Keratinocyte (primary cell): ENCODE measurements around the gene CERS4. TPM values are rescaled to one million over a fixed set of nuclear protein-coding genes. Genes with fewer than 3 reads are reported as not detected.
"Not testable (repeated sequence)": the region's sequence is repeated elsewhere in the genome, so short reads cannot be mapped to it uniquely, and the experiment has no call there.

Experiments
- DNase-seq: peaks from one replicate; pipeline ENCODE4 v3.0.0-alpha.2; 2011; ENCODE audit warnings: low read depth, missing footprints, low spot score
- FAIRE-seq: peaks from 2 replicates; lab custom pipeline; 2011; peaks lifted over from hg19 to GRCh38; lab: Jason Lieb, UNC
- H2AFZ ChIP-seq: 2 replicates; pipeline ENCODE4 v1.6.0; 2012; ENCODE audit warnings: low read length, control low read depth, inconsistent platforms; ENCODE audit not compliant: control insufficient read depth
- H3K27ac ChIP-seq: 2 replicates; pipeline ENCODE4 v1.5.1; 2011; ENCODE audit warnings: low read length; ENCODE audit not compliant: control insufficient read depth, insufficient read depth
- H3K27me3 ChIP-seq: 3 replicates; pipeline ENCODE4 v1.6.0; 2011; ENCODE audit warnings: low read length; ENCODE audit not compliant: control insufficient read depth, insufficient read depth; ENCODE audit errors: extremely low read depth
- H3K36me3 ChIP-seq, 2 experiments: 2 replicates in 1 of 2; 3 replicates in 1 of 2; pipeline ENCODE4 v1.5.1; 2011; ENCODE audit warnings: low read length in 2 of 2, mild to moderate bottlenecking in 1 of 2; ENCODE audit not compliant: control insufficient read depth in 2 of 2, insufficient read depth in 2 of 2; ENCODE audit errors: extremely low read depth in 1 of 2
- H3K4me1 ChIP-seq: 3 replicates; pipeline ENCODE4 v1.5.1; 2011; ENCODE audit warnings: low read length; ENCODE audit not compliant: control insufficient read depth, insufficient read depth; ENCODE audit errors: extremely low read depth
- H3K4me2 ChIP-seq: 3 replicates; pipeline ENCODE4 v1.6.0; 2011; ENCODE audit warnings: low read depth, low read length; ENCODE audit not compliant: control insufficient read depth, insufficient read depth; ENCODE audit errors: extremely low read depth
- H3K4me3 ChIP-seq, 3 experiments: fragments of 200-600 bp in 1 of 3; sonication (generic) in 1 of 3; 2 replicates in 2 of 3; 3 replicates in 1 of 3; pipeline ENCODE4 v1.5.1; 2011 to 2016; ENCODE audit warnings: low read length in 3 of 3, mild to moderate bottlenecking in 3 of 3, control low read depth in 2 of 3, inconsistent platforms in 1 of 3, low read depth in 1 of 3, mixed read lengths in 1 of 3, mixed run types in 1 of 3, moderate library complexity in 1 of 3; ENCODE audit not compliant: control insufficient read depth in 2 of 3, insufficient read depth in 2 of 3; ENCODE audit errors: extremely low read depth in 1 of 3
- H3K79me2 ChIP-seq: 2 replicates; pipeline ENCODE4 v1.6.0; 2012; ENCODE audit warnings: low read length; ENCODE audit not compliant: control insufficient read depth, insufficient read depth
- H3K9ac ChIP-seq: 3 replicates; pipeline ENCODE4 v1.6.0; 2011; ENCODE audit warnings: low read length; ENCODE audit not compliant: control insufficient read depth, insufficient read depth; ENCODE audit errors: extremely low read depth
- H3K9me1 ChIP-seq: 3 replicates; pipeline ENCODE4 v1.6.0; 2011; ENCODE audit warnings: low read length; ENCODE audit not compliant: control insufficient read depth, insufficient read depth; ENCODE audit errors: extremely low read depth
- H3K9me3 ChIP-seq: 2 replicates; pipeline ENCODE4 v1.5.1; 2012; ENCODE audit warnings: low read depth, low read length; ENCODE audit not compliant: control insufficient read depth
- H4K20me1 ChIP-seq: 3 replicates; pipeline ENCODE4 v1.6.0; 2011; ENCODE audit warnings: low read length; ENCODE audit not compliant: control insufficient read depth, insufficient read depth; ENCODE audit errors: extremely low read depth
- CTCF ChIP-seq, 3 experiments: IDR thresholded peaks in 1 of 3; conservative IDR thresholded peaks in 1 of 3; optimal IDR thresholded peaks in 1 of 3; 2 replicates in 2 of 3; 3 replicates in 1 of 3; pipeline versions ENCODE3 to v1.5.1; 2011; ENCODE audit warnings: low read length in 3 of 3, mild to moderate bottlenecking in 3 of 3, moderate library complexity in 2 of 3, control low read depth in 1 of 3, inconsistent platforms in 1 of 3; ENCODE audit not compliant: insufficient read depth in 2 of 3; ENCODE audit errors: extremely low read depth in 1 of 3
- EZH2 ChIP-seq: IDR thresholded peaks from one replicate; pipeline ENCODE4 v1.6.1; 2012; ENCODE audit warnings: inconsistent platforms, mild to moderate bottlenecking, low read length, moderate library complexity
- dilution Hi-C: fragments of 300-500 bp; cut with MboI; formaldehyde crosslinking; loops from one replicate; pipeline ENCODE4 v1.7.0; 2020; ENCODE audit warnings: low sequenced_read_pairs; ENCODE audit not compliant: extremely low pct_ligation_motif_present
- polyA plus RNA-seq, 5 experiments: library from polyadenylated mRNA; depleted of rRNA in 3 of 5; stranded (reverse) in 3 of 5; stranded (forward) in 1 of 5; unstranded in 1 of 5; fragments of >200 nt; gene quantifications; 1 replicate in 1 of 5; 2 replicates in 3 of 5; 3 replicates in 1 of 5; pipeline versions ENCODE4 v1.2.1 to v1.2.3, GENCODE V29; 2011 to 2012; ENCODE audit warnings: missing spikeins in 2 of 5, low read depth in 1 of 5, low replicate concordance in 1 of 5

Gene CERS4
- polyA plus RNA-seq, 1 donor (not counting 4 experiments of a cell fraction or from before 2014, with no cell fraction given) = 19.8 TPM

- H3K4me2 ChIP-seq = no peak overlapping the region
- dilution Hi-C loops = no loop called here
- H3K27ac ChIP-seq = no peak overlapping the region
- FAIRE-seq (no peak), DNase-seq (no peak)
- H3K4me1 ChIP-seq = peaks cover 12% of the 10 kb centered on the region
- H2AFZ ChIP-seq = no peak overlapping the region
- no peaks in the 10 kb centered on the region for H3K27me3 ChIP-seq
- no peaks in the 10 kb centered on the region for H3K36me3 ChIP-seq
- H3K4me3 ChIP-seq = no peak overlapping the region
- H3K9me3 ChIP-seq = peaks cover 7% of the 10 kb centered on the region
- no peaks in the 10 kb centered on the region for H3K9me1 ChIP-seq
- H3K79me2 ChIP-seq = no peaks in the 10 kb centered on the region
- peak in 1 of 3 experiments; percentile 32 for TF ChIP-seq CTCF (optimal IDR thresholded peaks at IDR 0.05 in 1 of 3, IDR thresholded peaks at IDR 0.05 in 1 of 3, conservative IDR thresholded peaks at IDR 0.05 in 1 of 3; ENCODE audit: extremely low read depth in 1 of 3, insufficient read depth in 2 of 3, low read length in 3 of 3)
- TF ChIP-seq EZH2 = no peak
- H3K9ac ChIP-seq = no peak overlapping the region
- H4K20me1 ChIP-seq = no peaks in the 10 kb centered on the region
Observed at GRCh38 chr19:8244442-8244841, 35.3 kb downstream of the CERS4 start.

DNA sequence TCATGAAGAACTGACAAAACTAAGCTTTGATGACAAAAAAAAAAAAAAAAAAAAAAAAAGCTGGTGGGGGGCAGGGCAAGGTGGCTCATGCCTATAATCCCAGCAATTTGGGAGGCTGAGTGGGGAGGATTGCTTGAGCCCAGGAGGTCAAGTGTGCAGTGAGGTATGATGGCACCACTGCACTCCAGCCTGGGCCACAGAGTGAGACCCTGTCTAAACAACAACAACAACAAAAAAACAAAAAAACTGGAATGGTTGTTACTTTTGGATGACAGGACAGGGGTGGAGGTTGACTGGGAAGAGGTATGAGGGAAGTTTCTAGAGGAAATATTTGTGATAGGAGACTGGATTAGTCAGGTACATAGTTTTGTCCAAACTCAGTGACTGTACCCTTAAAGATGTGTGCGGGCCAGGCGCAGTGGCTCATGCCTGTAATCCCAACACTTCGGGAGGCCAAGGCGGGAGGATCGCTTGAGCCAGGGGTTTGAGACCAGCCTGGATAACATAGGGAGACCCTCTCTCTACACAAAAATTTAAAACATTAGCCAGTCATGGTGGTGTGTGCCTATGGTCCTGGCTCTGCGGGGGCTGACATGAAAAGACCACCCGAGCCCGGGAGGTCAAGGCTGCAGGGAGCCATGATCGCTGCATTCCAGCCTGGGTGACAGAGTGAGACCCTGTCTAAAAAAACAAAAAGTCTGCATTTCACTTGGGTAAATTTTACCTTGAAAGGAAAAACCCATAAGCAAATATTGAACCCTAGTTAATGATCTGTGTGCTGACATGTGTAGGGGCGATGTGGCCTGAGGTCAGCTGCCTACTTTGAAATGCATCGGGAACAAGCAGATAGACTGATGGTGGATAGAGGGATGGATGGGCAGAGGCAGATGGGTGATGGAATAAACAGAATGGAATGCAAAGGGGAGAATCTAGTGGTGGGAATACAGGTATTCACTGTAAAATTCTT lies 37.0 kb downstream of the CERS4 start:
- Histone ChIP-seq H3K36me3 (no peaks in the 10 kb centered on the region), H3K4me2 (no peak overlapping the region), H3K27ac (no peak overlapping the region), H3K27me3 (no peaks in the 10 kb centered on the region), H3K4me1 (no peaks in the 10 kb centered on the region), H4K20me1 (no peaks in the 10 kb centered on the region), H3K9me3 (peaks cover 7% of the 10 kb centered on the region), H2AFZ (no peak overlapping the region), H3K4me3 (no peak overlapping the region), H3K9ac (no peak overlapping the region), H3K79me2 (no peaks in the 10 kb centered on the region), H3K9me1 (no peaks in the 10 kb centered on the region)
- dilution Hi-C loops = no loop called here
- no peak for FAIRE-seq
- no peak for TF ChIP-seq CTCF (optimal IDR thresholded peaks at IDR 0.05 in 1 of 3, IDR thresholded peaks at IDR 0.05 in 1 of 3, conservative IDR thresholded peaks at IDR 0.05 in 1 of 3; ENCODE audit: extremely low read depth in 1 of 3, insufficient read depth in 2 of 3, low read length in 3 of 3)
- no peak for TF ChIP-seq EZH2
- DNase-seq = no peak

GRCh38 chr19:8247129-8247890 lies 38.1 kb downstream of the CERS4 start:
- H3K27me3 ChIP-seq, FAIRE-seq, H3K4me2 ChIP-seq, DNase-seq, H3K4me1 ChIP-seq, H2AFZ ChIP-seq, H3K79me2 ChIP-seq, H3K4me3 ChIP-seq, H3K9me1 ChIP-seq, H3K27ac ChIP-seq, H3K36me3 ChIP-seq, H3K9ac ChIP-seq, H4K20me1 ChIP-seq, dilution Hi-C loops, H3K9me3 ChIP-seq: not testable (repeated sequence)
